Activated B cell treated with CpG ODN at 0.5 μM for 24 hours (primary cell): ENCODE measurements around the gene NPAS3. TPM values are rescaled to one million over a fixed set of nuclear protein-coding genes. Genes with fewer than 3 reads are reported as not detected.

Experiments
- ATAC-seq: fragments of 200-7000 bp; cut with Tn5 transposase; one replicate; pipeline ENCODE4 v1.10.0; 2021; ENCODE audit warnings: low read depth, mild to moderate bottlenecking, moderate library complexity
- CTCF ChIA-PET: fragments of 350-600 bp; sonication (Branson Sonifier 250); formaldehyde crosslinking; loops from one replicate; lab custom pipeline; 2021; ENCODE audit warnings: antibody characterized with exemption; lab: Charles Lee
- POLR2A ChIA-PET: fragments of 350-600 bp; sonication (Branson Sonifier 250); formaldehyde crosslinking; loops from one replicate; lab custom pipeline; 2021; ENCODE audit warnings: antibody characterized with exemption; lab: Charles Lee
- DNase-seq: peaks from one replicate; pipeline ENCODE4 v3.0.0; 2022
- H3K27ac Mint-ChIP-seq: one replicate; pipeline ENCODE4 v1.8.0; 2020; ENCODE audit warnings: mixed read lengths
- H3K27me3 Mint-ChIP-seq: one replicate; pipeline ENCODE4 v1.8.0; 2021; ENCODE audit warnings: mixed read lengths
- H3K36me3 Mint-ChIP-seq: one replicate; pipeline ENCODE4 v1.8.0; 2021; ENCODE audit warnings: low read depth, mixed read lengths
- H3K4me1 Mint-ChIP-seq: one replicate; pipeline ENCODE4 v1.8.0; 2021; ENCODE audit warnings: mixed read lengths
- H3K4me3 Mint-ChIP-seq: one replicate; pipeline ENCODE4 v1.8.0; 2020; ENCODE audit warnings: mild to moderate bottlenecking, mixed read lengths
- H3K9me3 Mint-ChIP-seq: one replicate; pipeline ENCODE4 v1.8.0; 2020; ENCODE audit warnings: mixed read lengths
- intact Hi-C: fragments of 100-400 bp; cut with micrococcal nuclease; formaldehyde crosslinking; loops from one replicate; pipeline ENCODE4 v1.15.1; 2024
- total RNA-seq: library from RNA; stranded (reverse); gene quantifications from 2 replicates; pipeline ENCODE4 v1.2.3, GENCODE V29; 2022
- TF ChIP-seq, protein P1 (sequence below): fragments of 200-600 bp; IDR thresholded peaks from one replicate; pipeline ENCODE4 v1.8.0; 2022; ENCODE audit warnings: antibody characterized with exemption, mild to moderate bottlenecking

Gene NPAS3
- total RNA-seq, 1 donor from 2014 or later, result not detected

DNA sequence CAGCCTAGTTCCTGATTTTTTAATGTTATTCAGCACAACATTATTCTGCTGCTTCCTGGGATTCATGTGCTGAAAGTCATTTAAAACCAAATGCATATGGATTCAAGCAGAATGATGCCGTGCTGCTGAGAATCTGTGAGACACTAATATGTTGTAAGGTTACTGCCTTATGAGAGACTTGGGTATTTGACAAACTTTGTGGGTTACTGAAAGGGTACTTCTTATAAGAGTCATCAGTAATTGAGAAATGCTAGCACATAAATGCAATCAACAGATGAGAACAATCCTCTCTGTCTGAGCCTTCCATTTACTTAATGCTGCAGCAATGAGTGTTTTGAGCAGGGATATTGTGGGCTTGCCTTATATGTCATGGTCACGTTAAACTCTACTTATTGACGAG, 175.7 kb downstream of the NPAS3 start:
- Mint-ChIP-seq H3K4me1 (no peaks in the 10 kb centered on the region), H3K9me3 (no peaks in the 10 kb centered on the region), H3K27ac (no peak overlapping the region), H3K4me3 (no peak overlapping the region), H3K36me3 (no peaks in the 10 kb centered on the region), H3K27me3 (no peaks in the 10 kb centered on the region)
- CTCF ChIA-PET, result no interaction called here
- intact Hi-C loops, result no loop called here
- POLR2A ChIA-PET, result no interaction called here
- ATAC-seq (no peak), DNase-seq (no peak)
- TF ChIP-seq, protein P1, sequence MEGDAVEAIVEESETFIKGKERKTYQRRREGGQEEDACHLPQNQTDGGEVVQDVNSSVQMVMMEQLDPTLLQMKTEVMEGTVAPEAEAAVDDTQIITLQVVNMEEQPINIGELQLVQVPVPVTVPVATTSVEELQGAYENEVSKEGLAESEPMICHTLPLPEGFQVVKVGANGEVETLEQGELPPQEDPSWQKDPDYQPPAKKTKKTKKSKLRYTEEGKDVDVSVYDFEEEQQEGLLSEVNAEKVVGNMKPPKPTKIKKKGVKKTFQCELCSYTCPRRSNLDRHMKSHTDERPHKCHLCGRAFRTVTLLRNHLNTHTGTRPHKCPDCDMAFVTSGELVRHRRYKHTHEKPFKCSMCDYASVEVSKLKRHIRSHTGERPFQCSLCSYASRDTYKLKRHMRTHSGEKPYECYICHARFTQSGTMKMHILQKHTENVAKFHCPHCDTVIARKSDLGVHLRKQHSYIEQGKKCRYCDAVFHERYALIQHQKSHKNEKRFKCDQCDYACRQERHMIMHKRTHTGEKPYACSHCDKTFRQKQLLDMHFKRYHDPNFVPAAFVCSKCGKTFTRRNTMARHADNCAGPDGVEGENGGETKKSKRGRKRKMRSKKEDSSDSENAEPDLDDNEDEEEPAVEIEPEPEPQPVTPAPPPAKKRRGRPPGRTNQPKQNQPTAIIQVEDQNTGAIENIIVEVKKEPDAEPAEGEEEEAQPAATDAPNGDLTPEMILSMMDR, result no peak

DNA sequence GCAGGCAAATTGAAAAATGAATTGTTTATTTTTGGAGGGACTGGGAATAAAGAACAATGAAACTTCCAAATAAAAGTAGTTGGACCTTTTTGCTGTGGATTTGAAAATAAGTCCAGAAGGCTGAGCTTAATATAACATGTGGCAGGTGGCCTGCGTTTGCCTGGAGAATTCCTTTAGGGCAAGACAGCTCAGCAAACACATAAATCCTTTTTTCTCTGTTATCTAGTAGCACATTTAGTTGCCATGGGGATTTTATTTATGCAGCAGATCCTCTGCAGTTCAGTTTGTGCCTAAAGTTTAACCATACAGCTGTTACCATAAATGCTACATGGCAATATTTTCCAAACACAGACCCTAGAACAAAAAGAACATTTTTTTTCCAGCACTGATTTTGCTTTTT, 180.0 kb downstream of the NPAS3 start:
- POLR2A ChIA-PET, result no interaction called here
- ATAC-seq, result no peak
- H3K9me3 Mint-ChIP-seq, result no peaks in the 10 kb centered on the region
- CTCF ChIA-PET, result no interaction called here
- no peaks in the 10 kb centered on the region for H3K36me3 Mint-ChIP-seq
- no peak overlapping the region for H3K27ac Mint-ChIP-seq
- intact Hi-C loops, result no loop called here
- H3K4me3 Mint-ChIP-seq, result no peak overlapping the region
- no peak for DNase-seq
- TF ChIP-seq, protein P1, result no peak
- H3K27me3 Mint-ChIP-seq, result no peaks in the 10 kb centered on the region
- H3K4me1 Mint-ChIP-seq, result no peaks in the 10 kb centered on the region

DNA sequence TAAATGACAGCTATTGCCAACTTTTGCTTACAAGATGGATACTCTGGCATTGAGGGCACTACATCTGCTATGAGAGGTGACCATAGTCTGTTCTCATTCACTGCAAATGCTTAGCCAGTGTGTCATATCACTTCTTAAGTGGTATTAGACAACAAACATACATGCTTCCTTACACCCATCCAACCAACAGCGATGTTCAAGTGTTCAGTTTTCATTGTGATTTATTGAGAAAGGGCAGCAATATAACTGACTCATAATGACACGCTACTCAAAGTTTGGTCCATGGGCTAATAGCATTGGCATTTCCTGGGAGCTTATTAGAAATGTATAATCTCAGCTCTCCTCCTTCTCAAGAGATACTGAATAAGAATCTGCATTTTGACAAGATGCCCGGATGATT, 181.7 kb downstream of the NPAS3 start:
- no peaks in the 10 kb centered on the region for H3K9me3 Mint-ChIP-seq
- intact Hi-C loops, result loop anchor here (10.0 kb wide), 1 partner anchor 154 kb away; no protein-coding TSS in a partner anchor
- DNase-seq, result no peak
- H3K4me3 Mint-ChIP-seq, result no peak overlapping the region
- no peaks in the 10 kb centered on the region for H3K4me1 Mint-ChIP-seq
- ATAC-seq, result no peak
- H3K36me3 Mint-ChIP-seq, result no peaks in the 10 kb centered on the region
- TF ChIP-seq, protein P1, result no peak
- CTCF ChIA-PET, result no interaction called here
- POLR2A ChIA-PET, result no interaction called here
- H3K27me3 Mint-ChIP-seq, result no peaks in the 10 kb centered on the region
- no peak overlapping the region for H3K27ac Mint-ChIP-seq

DNA sequence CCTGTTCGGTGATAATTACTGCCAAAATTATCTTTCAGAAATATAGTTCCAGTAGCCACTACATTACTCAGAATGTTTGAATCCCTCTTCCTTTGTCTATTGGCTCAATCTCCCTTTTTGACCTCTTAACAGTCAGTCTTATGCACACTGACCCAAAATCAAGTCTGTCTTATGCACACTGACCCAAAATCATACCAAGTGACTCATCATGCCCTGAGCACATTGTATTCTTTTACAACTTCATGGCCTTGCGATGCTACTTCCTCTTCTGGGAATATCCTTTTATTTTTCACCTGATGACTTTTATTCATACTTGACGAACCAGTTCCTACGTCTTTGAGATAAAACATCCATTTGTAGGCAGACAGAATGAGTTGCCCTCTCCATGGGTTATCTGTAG, 182.3 kb downstream of the NPAS3 start:
- intact Hi-C loops, result loop anchor here (10.0 kb wide), 1 partner anchor 154 kb away; no protein-coding TSS in a partner anchor
- ChIA-PET POLR2A (no interaction called here), CTCF (no interaction called here)
- Mint-ChIP-seq H3K4me3 (no peak overlapping the region), H3K36me3 (no peaks in the 10 kb centered on the region), H3K27me3 (no peaks in the 10 kb centered on the region), H3K4me1 (no peaks in the 10 kb centered on the region), H3K27ac (no peak overlapping the region), H3K9me3 (no peaks in the 10 kb centered on the region)
- TF ChIP-seq, protein P1, result no peak
- ATAC-seq (no peak), DNase-seq (no peak)

DNA sequence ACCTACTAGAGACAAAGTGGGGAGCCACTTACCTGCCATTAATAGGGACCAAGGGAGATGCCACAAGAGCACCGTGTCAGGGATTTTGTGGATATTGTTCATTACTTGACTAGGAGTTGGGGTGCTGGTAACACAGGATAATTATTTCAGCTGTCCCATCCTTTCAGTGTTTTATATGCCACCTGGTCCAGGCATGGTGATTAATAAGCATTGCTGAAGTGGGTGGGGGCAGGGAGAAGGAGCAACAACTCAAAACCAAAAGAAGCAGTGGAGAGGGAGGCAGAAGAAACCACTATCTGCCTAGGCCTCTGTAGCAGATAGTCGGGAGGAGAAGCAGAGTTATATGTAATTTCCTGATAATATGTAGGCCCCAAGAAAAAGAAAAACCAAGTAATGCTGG, 184.6 kb downstream of the NPAS3 start:
- H3K27me3 Mint-ChIP-seq, result no peaks in the 10 kb centered on the region
- ChIA-PET CTCF (no interaction called here), POLR2A (no interaction called here)
- no peaks in the 10 kb centered on the region for H3K9me3 Mint-ChIP-seq
- no peak overlapping the region for H3K4me3 Mint-ChIP-seq
- H3K27ac Mint-ChIP-seq, result no peak overlapping the region
- no peaks in the 10 kb centered on the region for H3K4me1 Mint-ChIP-seq
- DNase-seq (no peak), ATAC-seq (no peak)
- H3K36me3 Mint-ChIP-seq, result no peaks in the 10 kb centered on the region
- intact Hi-C loops, result loop anchor here (10.0 kb wide), 1 partner anchor 152 kb away; no protein-coding TSS in a partner anchor
- TF ChIP-seq, protein P1, result no peak
